HCT116 (cell line): Measurements from ENCODE around the gene CCL27. TPM values are rescaled to one million over a fixed set of nuclear protein-coding genes. Genes with fewer than 3 reads are reported as not detected.

Experiments used
- ATAC-seq: fragments of 200-7000 bp; cut with Tn5 transposase; 2 replicates; pipeline ENCODE4 v1.9.1; 2020; ENCODE audit warnings: mild to moderate bottlenecking, moderate library complexity
- BruUV-seq: library from RNA; stranded (reverse); fragments of 400-500 nt; replicated peaks from 2 replicates; lab custom pipeline; 2021; lab: Mats Ljungman, UMichigan
- CTCF ChIA-PET: fragments of 300-600 bp; sonication (Branson Sonifier 250); formaldehyde crosslinking; loops from one replicate; lab custom pipeline; 2021; ENCODE audit warnings: antibody characterized with exemption; lab: Charles Lee
- POLR2A ChIA-PET: fragments of 300-600, 350-600 bp; sonication (Branson Sonifier 250); formaldehyde crosslinking; loops from one replicate; lab custom pipeline; 2021; ENCODE audit warnings: antibody characterized with exemption; lab: Charles Lee
- RAD21 ChIA-PET, 2 experiments: fragments of 300-600 bp; sonication (Branson Sonifier 250); formaldehyde crosslinking; loops; one replicate each; lab custom pipeline; 2023; ENCODE audit warnings: low total read pairs in 2 of 2; ENCODE audit not compliant: uncharacterized antibody in 2 of 2, unreplicated experiment in 2 of 2, low non-redundant PET in 1 of 2; lab: Charles Lee
- DNase-seq: peaks from one replicate; pipeline ENCODE4 v3.0.0-alpha.2; 2010; ENCODE audit warnings: low read depth, low spot score
- H2AFZ ChIP-seq: fragments of 200-600 bp; shearing (Covaris generic), sonication (generic); 2 replicates; pipeline ENCODE4 v1.6.1; 2017; ENCODE audit warnings: low read depth, mixed run types, mixed read lengths, antibody characterized with exemption, low read length; ENCODE audit not compliant: poor library complexity, severe bottlenecking
- H3K27ac ChIP-seq: 2 replicates; pipeline ENCODE4 v1.5.1; 2012; ENCODE audit warnings: low read depth, low read length
- H3K27me3 ChIP-seq: fragments of 200-600 bp; sonication (generic); 2 replicates; pipeline ENCODE4 v1.6.1; 2016; ENCODE audit warnings: mixed run types, low read length, mixed read lengths; ENCODE audit not compliant: insufficient read depth
- H3K36me3 ChIP-seq, 2 experiments: fragments of 200-500 bp in 1 of 2; fragments of 200-600 bp in 1 of 2; sonication (Bioruptor generic) in 1 of 2; sonication (generic) in 1 of 2; 2 replicates each; pipeline versions ENCODE4 v1.5.1 to v1.6.1; 2014 to 2016; ENCODE audit warnings: low read length in 2 of 2, inconsistent platforms in 1 of 2, mixed read lengths in 1 of 2, mixed run types in 1 of 2; ENCODE audit not compliant: insufficient read depth in 2 of 2, control insufficient read depth in 1 of 2
- H3K4me1 ChIP-seq, 2 experiments: fragments of 200-600 bp in 1 of 2; sonication (generic) in 1 of 2; 2 replicates each; pipeline versions ENCODE4 v1.5.1 to v1.6.1; 2012 to 2017; ENCODE audit warnings: low read length in 2 of 2, inconsistent platforms in 1 of 2, mild to moderate bottlenecking in 1 of 2, mixed read lengths in 1 of 2, mixed run types in 1 of 2, moderate library complexity in 1 of 2; ENCODE audit not compliant: insufficient read depth in 2 of 2, control insufficient read depth in 1 of 2
- H3K4me2 ChIP-seq: fragments of 200-600 bp; sonication (generic); 2 replicates; pipeline ENCODE4 v1.6.1; 2017; ENCODE audit warnings: mixed run types, low read length, mixed read lengths
- H3K4me3 ChIP-seq, 2 experiments: fragments of 200-600 bp in 1 of 2; sonication (generic) in 1 of 2; replicated peaks in 1 of 2; 2 replicates each; pipeline ENCODE4 v1.5.1; 2011 to 2016; ENCODE audit warnings: low read length in 2 of 2, control low read depth in 1 of 2, low read depth in 1 of 2, mild to moderate bottlenecking in 1 of 2, mixed read lengths in 1 of 2, mixed run types in 1 of 2
- H3K79me2 ChIP-seq: fragments of 200-600 bp; sonication (generic); 2 replicates; pipeline ENCODE4 v1.6.1; 2017; ENCODE audit warnings: mild to moderate bottlenecking, mixed run types, low read length, moderate library complexity, mixed read lengths; ENCODE audit not compliant: insufficient read depth
- H3K9ac ChIP-seq: fragments of 200-600 bp; sonication (generic); 2 replicates; pipeline ENCODE4 v1.6.1; 2016; ENCODE audit warnings: low read length, mixed read lengths
- H3K9me2 ChIP-seq: fragments of 200-600 bp; sonication (generic), shearing (Covaris generic); 2 replicates; pipeline ENCODE4 v1.6.1; 2017; ENCODE audit warnings: mixed run types, mild to moderate bottlenecking, moderate library complexity; ENCODE audit not compliant: insufficient read depth
- H3K9me3 ChIP-seq, 2 experiments: fragments of 200-500 bp in 1 of 2; fragments of 200-600 bp in 1 of 2; sonication (Bioruptor generic) in 1 of 2; sonication (generic) in 1 of 2; 2 replicates each; pipeline ENCODE4 v1.6.1; 2014 to 2017; ENCODE audit warnings: low read length in 2 of 2, mixed read lengths in 2 of 2, inconsistent platforms in 1 of 2, low read depth in 1 of 2, mild to moderate bottlenecking in 1 of 2, mixed run types in 1 of 2, moderate library complexity in 1 of 2; ENCODE audit not compliant: control insufficient read depth in 1 of 2, insufficient read depth in 1 of 2
- H4K20me1 ChIP-seq: fragments of 200-600 bp; sonication (generic), shearing (Covaris generic); 2 replicates; pipeline ENCODE4 v1.6.1; 2017; ENCODE audit warnings: mixed run types, mild to moderate bottlenecking, moderate library complexity; ENCODE audit not compliant: insufficient read depth
- ATF3 ChIP-seq: IDR thresholded peaks from 2 replicates; pipeline ENCODE4 v1.6.1; 2012
- TCF7L2 ChIP-seq: IDR thresholded peaks from 2 replicates; pipeline ENCODE4 v1.7.0; 2011; ENCODE audit warnings: borderline replicate concordance, inconsistent platforms; ENCODE audit not compliant: insufficient read depth, insufficient read length; ENCODE audit errors: extremely low read depth
- ZFX ChIP-seq: fragments of 450-650 bp; IDR thresholded peaks from 2 replicates; pipeline ENCODE4 v1.6.1; 2017
- ZNF274 ChIP-seq: fragments of 200-500 bp; sonication (Bioruptor generic); IDR thresholded peaks from 2 replicates; pipeline ENCODE4 v1.6.1; 2014; ENCODE audit warnings: mild to moderate bottlenecking, low read depth, low read length, inconsistent platforms
- intact Hi-C: fragments of 100-400 bp; cut with micrococcal nuclease; formaldehyde crosslinking; loops from 2 replicates; pipeline ENCODE4 v1.10.0; 2022
- total RNA-seq: library from RNA; stranded (reverse); gene quantifications from one replicate; pipeline ENCODE4 v1.2.1, GENCODE V29; 2021; ENCODE audit not compliant: unreplicated experiment

Gene CCL27
- total RNA-seq, 1 experiment from 2014 or later = 1.0 TPM

DNA sequence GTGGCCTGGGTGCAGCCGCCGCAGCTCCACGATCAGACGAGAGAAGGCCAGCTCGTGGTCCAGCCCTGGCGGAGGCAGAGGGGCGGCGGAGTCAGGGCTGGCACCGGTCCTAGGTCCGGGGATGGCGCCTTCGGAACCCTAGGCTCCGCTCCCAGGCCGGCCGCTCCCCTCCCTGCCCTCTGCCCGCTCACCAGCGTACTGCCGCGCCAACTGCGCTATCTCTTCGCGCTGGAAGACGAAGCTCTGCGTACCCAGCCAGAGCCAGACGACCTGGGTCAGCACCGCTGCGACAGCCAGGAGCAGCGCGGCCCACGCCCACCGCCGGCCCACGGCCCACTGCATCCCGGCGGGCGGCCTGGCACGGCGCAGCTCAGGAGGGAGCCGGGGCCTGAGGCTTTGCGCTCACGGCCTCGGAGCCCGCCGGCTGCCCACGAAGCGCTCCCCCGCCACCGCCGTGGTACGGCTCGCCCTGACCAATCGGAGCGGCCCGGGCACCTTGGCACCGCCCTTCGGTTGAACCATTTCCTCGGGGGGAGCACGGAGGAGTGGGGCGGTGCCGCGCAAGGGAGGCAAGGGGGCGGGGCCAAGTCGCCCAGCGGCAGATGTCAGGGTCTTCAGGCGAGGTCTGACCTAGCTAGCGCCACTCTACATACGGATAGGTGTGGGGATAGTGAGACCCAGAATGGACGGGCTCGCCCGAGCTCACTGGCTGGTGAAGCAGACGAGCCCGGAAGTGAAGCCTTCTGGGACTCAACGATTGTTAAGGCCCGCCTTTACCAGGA, 24.9 kb downstream of the CCL27 start, which contains the start of gene SIGMAR1 (continued):
- TF ChIP-seq ATF3 = no peak
- TF ChIP-seq TCF7L2 = peak; percentile 54
- TF ChIP-seq ZNF274 = no peak

- intact Hi-C loops = no loop called here
- no peaks in the 10 kb centered on the region for H4K20me1 ChIP-seq
- H3K27me3 ChIP-seq = no peaks in the 10 kb centered on the region
- ATAC-seq = peak; percentile 1
- no peaks in the 10 kb centered on the region for H3K9me3 ChIP-seq
- H3K4me2 ChIP-seq = peak overlapping the region; percentile 95
- ChIA-PET CTCF (interaction anchor here (2.5 kb wide), 1 partner anchor 33 kb away, joined by 7 read pairs; no protein-coding TSS in a partner anchor), RAD21 (no interaction called here), POLR2A (interaction anchor here (1.3 to 3.1 kb wide), 5 partner anchors 8 to 28 kb away, joined by 4 to 26 read pairs (median 8); partner anchors contain the start of genes ARID3C, DCTN3, GALT and IL11RA)
- TSS peak; percentile 46 for BruUV-seq
- H3K4me3 ChIP-seq = peak overlapping the region; percentile 94
- no peak overlapping the region for H2AFZ ChIP-seq
- TF ChIP-seq ZFX = no peak
- no peaks in the 10 kb centered on the region for H3K9me2 ChIP-seq
- H3K9ac ChIP-seq = peak overlapping the region; percentile 94
- H3K4me1 ChIP-seq = peaks cover 15 to 38% of the 10 kb centered on the region in 2 experiments; a peak in 3 of 4 replicates
- H3K27ac ChIP-seq = peak overlapping the region; percentile 85
- DNase-seq = no peak
- H3K36me3 ChIP-seq = peaks cover 0 to 12% of the 10 kb centered on the region in 2 experiments; a peak in 2 of 4 replicates
- H3K79me2 ChIP-seq = peaks cover 27% of the 10 kb centered on the region
Measured at GRCh38 chr9:34636791-34637355, 25.6 kb downstream of the CCL27 start.
